Fibroblast of skin of right biceps (primary cell): ENCODE measurements around the gene WWC2.
A peak's percentile ranks its signal among the peaks of the same experiment; 100 is the strongest.

ENCODE experiments used
- DNase-seq: peaks from one replicate; pipeline ENCODE4 v3.0.0-alpha.2; 2013

Gene WWC2

DNA sequence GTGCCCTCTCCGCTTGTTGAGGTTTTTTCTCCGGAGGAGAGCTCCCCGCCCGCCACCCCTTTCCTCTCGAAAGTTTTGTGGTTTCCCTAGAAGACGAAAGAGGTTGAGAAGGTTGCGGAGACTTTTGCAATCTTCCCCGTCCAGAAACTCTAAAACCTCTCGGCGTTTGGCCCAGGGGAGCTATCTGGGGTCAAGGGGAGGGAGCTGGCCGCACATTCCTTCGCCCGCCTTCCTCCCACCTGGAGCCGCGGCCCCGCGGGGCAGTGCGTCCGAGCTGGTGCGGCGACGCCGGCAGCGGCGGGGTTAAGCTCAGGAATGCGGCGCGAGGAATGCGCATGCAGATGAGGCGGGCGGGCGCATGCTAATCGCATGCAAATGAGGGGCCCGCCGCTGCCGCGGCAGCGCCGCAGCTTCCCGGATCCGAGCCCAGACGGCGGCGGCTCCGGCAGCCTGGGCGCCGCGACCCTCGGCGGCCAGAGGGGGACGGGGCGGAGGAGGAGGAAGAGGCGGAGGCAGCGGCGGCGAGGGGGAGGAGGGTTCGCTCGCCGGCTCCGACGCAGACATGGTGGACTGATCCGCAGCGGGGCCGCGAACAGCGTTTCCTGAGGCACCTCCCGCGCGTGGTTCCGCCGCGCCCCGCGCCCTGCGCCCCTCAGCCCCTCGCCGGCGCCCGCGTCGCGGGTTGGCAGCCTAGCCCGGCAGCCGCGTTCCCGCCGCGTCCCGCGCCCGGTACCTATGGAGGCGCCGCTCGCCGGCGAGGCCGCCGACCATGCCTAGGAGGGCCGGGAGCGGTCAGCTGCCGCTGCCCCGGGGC lies at the start of gene WWC2:
Gene WWC2, plus strand, starts transcription at position 535 of the 814 bp plus-strand sequence. Its CDS starts 235 bp downstream, at position 770.
- DNase-seq = peak; percentile 96

DNA sequence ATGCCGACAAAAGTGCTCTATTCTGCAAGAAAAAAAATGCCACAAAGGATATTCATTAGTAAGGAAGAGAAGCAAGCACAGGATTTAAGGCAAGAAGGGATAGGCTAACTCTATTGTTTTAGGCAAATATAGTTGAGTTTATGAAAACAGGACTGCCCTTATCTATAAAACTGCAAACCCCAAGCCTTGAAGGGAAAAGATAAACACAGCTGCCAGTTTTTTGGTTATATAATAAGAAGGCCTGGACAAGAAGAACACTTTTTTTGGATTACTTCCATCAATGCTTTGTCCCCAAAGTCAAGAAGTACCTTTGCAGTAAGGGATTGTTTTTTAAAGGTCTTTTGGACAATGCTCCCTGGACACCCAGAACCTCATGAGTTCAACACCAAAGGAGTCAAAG lies 45.4 kb upstream of the WWC2 start:
- no peak for DNase-seq

DNA sequence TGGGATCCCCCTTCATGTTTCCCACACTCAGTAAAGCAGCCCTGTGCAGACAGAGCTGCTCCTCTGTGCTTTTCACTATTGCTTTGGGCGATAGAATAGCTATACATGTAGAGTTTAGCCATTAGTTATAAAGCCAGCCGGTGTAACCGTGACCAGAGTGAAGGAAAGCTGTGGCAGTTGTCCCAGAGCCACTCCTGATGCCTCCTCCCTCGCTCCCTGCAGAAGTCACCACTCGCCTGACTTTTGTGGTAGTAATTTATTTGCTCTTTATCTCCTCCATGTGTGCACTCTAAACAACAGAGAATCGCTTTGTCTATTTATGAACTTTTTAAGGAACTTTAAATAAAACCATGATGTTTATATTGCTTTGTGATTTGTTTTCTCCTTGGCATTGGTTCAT lies 41.8 kb upstream of the WWC2 start:
- DNase-seq = no peak

DNA sequence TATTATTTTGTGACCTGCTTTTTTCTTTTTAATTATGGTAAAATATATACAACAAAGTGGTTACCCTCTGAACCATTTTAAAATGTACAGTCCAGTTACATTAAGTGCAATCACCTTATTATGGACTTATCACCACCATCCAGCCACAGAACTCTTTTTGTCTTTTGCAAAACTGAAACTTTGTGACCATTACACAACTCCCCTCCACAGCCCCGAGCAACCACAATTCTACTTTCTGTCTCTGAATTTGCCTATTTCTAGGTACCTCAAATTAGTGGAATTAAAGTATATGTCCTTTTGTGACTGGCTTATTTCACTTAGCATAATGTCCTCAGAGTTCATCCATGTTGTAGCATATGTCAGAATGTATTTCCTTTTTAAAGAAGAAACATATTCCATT lies 39.3 kb upstream of the WWC2 start:
- no peak for DNase-seq

DNA sequence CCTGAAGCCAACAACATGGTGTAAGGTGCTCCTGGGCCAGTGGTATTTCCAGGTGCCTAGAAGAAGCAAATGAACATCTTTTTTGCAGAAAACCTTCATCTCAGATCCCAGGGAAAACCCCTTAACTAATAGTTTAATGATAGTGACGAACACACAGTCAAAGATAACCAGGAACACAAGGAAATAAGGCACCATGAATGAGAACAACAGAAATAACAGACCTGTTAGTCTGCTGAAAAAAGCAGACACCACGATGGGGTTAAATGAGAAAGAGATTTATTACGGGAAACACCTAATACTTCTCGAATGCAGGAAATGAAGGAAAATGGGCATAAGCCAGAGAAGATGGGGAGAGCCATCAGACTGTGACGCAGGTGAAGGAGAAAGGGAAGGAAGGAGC lies 30.6 kb upstream of the WWC2 start:
- DNase-seq = no peak

DNA sequence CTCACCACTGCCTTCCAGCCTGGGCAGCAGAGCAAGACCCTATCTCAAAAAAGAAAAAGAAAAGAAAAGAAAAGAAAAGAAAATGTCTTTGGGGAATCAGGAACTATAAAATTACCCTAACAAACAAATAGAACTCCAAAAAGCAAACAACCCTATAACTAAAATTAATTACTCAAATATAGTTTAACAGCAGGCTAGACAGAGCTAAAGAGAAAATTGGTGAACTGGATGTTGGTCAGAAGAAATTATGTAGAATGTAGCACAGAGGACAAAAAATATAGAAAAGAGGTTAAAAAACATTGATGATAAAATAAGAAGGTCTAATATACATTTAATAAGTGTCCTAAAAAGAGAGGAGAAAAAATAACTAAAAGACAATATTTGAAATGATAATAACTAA lies 27.8 kb upstream of the WWC2 start:
- DNase-seq = no peak

DNA sequence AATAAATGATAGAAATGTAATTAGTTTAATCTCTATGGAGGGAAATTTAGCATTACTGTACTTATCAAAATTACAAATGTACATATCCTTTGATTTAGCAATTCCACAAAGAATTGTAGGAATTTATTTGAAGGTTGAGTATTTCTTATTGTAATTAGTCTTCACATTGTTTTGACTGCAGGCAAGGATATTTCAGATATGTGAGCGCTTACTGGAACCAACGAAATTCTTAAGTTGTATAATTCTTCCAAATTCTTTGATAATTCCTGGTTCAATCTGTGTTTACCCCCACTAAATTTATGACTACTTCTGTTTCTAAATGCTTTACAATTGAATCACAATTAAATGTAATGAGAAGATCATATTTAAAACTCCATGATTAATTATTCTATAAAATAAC lies 26.9 kb upstream of the WWC2 start:
- DNase-seq = peak; percentile 52

DNA sequence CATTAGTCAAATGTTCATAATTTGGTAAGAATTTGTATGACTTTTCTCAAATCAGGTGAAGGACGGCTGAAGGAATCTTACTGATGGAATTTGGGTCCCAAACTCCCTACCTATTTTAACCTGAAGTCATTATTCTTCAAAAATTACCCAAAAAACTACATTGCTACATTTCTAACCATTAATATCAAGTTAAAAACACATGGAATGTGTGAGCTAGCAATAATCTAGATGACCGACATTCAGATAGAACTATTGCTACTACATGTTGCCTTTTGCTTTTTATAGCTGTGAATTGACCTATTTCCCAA lies 25.3 kb upstream of the WWC2 start:
- no peak for DNase-seq

DNA sequence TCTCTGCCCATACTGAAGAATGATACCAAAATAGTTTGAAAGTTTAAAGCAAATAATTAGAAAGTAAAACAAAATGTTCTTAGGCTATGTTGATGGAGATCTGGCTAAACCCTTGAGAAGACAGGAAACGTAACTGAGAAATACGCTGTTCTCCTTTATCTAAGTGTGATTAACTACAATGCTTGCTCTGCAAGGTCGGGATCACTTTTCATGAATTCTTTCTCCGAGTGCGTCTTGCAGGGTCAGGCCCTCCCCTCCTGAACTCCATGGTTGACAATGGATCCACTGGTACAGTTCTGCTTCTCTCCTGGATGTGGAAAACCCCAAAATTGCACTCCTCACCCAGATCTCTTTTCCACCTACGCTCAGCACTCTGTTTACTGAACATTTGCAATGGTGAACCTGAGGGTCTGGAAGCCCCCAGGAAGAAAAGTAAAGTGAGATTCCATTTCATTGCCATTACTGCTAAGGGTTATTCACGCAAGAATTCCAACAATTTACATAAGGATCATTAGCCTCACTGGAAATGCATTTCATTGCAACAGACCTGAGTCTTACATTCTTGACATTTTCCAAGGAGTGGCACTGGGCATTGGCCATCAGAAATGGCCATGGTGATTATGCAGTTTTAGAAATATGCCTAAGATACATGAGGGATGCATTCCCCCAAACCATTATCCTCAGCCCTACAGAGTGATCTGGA lies 24.6 kb upstream of the WWC2 start:
- DNase-seq = peak; percentile 70

DNA sequence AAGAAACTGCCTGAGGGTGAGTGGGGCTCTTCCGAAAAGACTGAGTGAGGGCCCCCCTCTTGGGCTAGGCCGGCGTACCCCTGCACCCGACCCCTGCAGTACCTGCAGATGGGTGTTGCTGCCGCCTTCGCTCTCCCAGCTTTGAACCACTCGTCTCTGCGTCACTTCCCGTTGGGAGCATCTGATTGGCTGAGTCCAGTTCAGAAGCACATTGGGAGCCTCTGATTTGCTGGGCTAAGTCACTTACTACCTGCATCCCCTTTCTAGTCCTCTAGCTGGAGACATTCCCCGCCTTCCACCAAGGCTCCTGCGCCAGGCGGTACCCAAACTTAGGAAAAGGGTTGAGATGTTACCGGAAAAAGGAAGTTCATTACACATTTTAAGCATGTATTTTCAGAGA lies 20.4 kb upstream of the WWC2 start:
- no peak for DNase-seq

DNA sequence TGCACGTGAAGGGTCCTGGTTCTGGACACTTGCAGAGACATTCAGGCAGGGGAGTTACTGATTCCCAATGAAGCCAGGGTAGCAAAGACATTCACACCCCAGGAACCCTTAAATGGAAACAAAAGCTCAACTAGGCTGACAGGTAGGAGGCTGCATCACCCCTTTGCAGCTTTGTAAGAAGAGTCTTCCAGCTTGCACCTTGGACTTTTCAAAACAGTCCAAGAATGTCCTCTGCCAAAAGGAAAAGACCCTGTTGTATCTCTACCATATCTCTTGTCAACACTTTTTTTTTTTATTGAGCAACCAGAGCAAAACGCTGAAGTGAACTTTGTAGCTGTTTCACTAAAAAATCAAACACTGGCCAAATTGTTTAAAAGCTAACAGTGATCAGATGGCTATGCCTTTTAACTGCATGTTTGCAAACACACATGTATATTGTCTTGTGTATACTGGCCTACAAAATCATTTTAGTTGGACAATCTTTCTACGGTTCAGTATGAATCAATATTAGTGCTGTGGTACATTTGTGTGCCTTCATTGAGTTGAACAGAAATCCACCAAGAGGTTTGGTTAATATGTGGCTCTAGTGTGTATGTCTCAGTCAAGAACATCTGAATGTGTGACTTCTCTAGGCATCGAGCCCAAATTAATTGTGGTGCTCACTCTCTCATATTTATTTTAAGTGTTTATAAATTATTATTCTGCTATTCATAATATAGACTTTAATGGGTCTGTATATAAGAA lies 18.5 kb upstream of the WWC2 start:
- DNase-seq = no peak

DNA sequence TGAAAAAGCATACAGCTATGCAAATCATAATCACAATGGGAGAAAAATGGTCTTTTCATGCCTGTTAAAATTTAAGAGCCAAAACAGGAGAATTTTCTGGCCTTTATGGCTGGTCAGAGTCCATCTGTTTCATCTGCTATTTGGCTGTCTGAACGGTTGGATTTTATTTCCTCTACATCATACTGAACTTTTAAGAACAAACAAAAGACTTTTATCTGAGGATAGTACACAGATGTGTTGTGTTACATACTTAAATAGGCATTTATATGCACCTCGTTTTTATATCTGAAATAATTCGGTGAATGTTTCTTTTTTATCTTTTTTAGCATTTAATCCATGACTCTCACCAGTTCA lies 18.0 kb upstream of the WWC2 start:
- no peak for DNase-seq

DNA sequence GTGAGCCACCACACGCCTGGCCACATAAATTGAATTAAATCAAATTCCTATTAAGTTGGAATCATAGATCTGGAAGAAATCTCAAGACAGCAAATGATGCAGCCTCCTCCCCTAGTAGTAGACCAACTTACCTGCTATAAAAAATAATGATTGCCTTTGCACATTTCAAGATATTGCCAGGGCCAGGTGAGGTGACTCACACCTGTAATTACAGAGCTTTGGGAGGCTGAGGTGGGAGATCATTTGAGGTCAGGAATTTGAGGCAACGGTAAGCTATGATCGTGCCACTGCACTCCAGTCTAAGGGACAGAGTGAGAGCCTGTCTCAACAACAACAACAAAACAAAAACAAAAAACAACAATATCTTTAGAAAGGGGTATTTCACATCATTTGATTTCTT lies 17.0 kb upstream of the WWC2 start:
- no peak for DNase-seq

DNA sequence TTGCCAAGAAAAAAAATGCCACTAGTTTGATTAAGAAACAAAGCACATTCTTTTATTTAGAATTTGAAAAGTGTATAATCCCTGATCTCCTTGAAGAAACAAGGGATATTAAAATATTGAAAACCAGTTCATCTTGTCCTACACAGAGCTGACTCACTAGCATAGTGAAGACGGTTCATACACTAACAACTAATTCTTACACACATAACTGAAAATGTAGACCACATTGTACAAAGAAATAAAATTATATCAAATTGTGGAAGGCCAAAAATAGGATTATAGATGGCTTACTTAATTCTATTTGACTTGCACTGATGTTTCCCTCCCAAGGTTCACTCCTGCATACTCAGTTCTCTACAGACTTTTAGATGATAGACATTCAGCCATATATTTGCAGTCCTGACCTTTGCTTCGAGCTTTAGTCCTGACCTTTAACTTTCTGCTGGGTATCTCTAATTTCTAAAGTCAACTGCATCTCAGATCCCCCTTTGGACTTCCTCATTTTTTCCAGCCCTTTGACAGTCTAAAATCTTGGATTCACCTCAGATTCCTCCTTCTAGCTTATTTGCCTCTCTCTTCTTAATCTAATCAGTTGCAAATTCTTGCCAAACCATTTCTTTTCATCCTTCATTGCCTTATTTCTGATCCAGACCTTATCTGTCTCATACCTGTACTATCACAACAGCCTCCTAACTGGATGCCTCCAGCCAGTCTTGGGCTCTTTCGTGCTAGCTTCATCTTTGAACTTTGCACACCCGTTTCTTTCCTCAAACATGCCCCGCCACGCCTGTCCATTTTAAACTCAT lies 4.5 kb upstream of the WWC2 start:
- DNase-seq = no peak

DNA sequence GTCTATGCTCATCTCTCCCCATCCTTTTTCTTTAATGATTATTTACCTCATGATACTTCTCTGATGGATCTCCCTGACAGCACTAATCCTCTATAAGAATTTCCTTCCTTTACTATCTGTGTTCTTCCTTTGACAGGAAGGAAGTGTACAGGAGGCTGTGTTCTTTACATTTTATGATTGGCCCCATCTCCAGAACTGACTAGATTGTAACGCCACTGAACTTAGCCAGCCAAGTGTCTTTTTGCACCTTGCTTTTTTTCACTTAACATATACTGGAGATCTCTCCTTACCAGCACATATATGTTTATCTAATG lies 3.9 kb upstream of the WWC2 start:
- no peak for DNase-seq

DNA sequence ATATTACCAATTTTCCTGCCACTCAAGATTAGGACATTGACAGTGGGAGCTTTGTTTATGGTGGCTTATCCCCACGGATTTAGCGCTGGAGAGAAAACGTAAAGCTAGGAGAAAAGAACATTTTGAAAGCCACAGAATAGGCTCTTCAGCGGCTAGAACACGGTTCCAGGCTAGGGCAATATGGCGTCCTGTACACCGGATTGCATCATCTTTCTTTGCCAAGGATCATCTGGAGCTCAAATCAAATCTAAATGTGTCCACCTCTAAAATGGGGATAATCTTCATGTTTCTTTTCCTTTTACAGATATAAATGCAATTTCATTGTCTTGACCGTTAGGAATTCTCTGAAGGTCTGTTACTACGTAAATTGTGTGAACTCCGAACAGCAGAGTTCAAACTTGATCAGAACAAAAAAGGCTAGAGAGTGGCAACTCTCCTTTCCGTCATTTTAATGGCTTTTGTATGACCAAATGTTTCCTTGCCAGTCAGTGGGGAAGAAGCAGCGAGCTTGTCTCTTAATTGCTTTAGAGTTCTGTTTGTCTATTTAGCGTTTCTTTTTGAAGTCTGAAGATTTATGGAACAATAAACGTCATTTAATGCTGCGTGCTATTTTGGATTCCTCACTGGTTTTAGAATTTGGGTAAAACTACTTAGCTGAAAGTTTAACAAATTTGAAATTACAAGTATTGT lies 2.6 kb upstream of the WWC2 start:
- DNase-seq = no peak

DNA sequence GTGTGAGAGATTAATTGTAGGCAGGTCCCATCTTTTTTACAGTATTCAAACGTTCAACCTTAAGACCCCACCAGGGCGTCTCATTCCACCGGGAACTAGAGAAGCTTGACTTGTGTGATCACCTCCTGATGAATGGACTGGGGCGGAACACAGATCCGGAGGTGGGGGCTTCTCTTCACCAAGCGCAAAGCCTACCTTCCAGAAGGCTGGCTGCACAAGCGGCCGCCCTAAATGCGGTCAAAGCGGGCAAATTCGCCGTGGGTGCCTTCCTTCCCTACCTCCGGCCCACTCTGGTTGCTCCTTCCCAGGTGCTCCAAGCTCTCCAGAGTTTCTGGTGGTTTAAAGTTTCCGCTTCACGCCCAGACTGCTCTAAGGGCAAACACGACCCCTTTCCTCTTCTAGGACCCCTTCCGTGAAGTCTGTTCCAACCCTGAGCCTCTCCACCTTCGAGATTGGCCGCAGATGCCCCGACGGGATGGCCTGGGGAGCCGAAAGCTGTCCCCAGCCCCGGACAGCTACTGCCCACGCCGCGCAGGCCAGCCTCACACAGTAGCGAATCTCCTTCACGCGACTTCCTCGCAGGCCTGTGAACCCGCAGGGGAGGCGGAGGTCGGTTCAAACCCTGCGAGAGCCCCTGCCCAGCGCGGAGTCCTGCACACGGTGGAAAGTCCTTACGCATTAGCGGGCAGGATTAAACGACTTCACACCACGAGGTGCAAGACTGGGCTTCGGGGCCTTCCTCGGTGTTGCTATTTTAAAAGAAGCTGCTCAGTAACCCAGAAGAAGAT lies 1.6 kb upstream of the WWC2 start:
- no peak for DNase-seq

DNA sequence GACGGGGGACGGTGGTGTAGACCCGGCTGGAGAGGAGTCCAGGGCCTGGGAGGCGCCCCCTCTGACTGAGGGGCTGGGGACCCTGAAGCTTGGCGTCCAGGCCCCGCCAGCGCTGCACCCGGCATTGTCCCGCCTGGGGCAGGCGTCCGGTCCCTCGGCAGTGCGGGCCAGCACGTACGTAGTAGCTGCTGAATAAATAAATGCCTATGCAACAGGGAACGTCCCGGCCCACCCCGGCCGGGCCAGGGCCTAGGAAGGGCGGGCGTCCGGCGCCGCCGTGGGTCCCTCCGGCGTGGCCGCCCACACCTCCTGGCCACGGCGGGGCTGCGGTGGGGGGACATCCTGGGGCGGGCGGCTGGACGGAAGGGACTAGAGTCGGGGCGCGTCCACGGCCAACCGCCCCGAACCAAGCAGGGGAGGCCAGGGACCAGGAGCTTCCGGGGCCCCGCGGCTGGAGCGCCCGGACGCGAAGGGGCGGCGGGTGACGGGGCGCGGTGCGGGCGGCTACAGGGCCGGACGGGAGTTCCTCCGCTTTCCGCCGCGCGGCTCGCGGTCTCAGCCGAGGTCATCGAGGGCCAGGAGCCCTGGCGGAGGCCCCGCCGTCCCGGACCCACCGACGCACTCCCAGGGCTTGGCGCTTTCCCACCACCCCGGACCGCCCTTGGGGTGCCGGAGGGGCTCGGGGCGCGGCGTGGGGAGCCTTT lies 886 bp upstream of the WWC2 start:
- peak; percentile 60 for DNase-seq

DNA sequence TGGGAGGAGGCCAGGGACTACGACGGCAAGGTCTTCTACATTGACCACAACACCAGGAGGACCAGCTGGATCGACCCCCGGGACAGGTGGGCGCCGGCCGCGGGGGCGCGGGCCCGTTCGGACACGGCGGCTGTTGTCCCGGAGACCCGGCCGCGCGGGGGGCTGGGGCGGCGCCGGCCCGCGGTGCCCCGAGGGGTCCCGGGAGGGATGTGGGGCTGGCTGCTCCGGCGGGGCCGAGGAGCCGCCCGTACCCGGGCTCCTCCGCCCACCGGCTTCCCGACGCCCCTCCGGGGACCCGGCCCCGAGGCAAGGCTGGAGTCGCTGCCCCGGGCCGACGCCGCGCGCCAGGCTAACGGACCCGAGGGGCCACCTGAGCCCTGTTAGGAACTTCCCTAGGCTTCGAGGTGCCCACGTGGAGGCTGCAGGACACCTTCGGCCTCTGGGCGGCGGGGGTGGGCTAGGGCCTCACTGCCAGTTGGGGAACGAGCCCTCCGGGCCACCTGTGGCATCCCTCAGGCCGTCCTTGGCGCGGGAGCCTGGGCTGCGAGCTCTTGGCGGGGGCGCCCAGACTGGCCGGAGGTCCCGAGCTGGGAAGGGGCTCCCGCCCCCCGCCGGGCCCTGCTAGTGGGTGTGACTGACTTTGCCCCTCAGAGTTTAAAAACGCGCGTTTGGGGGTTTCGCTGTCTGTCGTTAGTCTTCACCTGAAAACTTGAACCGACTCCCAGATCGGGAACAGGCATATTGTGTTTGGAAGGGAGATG lies 660 bp downstream of the WWC2 start:
- DNase-seq = no peak

DNA sequence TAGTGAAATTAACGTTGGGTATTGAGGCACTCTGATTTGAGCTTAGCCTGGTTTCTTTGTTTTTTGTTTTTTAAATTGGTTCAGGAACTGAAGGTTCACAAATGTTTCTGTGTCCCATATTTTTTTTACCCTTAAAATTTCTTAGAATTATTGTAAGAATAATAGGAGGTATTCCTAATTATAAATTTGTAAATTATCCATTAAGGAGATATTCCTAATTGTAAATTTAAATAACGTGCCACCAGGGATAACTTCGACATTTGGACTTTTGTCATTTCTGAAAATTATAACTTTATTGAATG lies 1.2 kb downstream of the WWC2 start:
- DNase-seq = no peak

DNA sequence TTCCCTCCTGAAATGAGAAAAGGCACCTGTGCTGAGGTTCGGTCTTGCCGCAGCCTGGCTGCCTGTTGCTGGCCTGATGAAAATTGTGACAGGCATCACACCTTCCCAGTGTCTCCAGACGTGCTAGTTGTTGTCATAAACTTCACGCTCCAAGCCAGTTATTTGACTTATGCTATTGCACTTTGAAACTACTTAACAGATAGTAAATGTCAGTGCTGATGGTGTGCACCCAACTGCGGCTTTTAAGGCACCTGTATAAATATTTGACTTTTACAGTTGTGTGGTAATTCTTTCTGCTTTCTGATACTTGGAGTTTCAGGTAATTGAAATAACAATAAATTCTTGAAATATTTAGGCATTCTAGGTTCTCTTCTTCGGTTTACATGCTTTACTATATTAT lies 1.8 kb downstream of the WWC2 start:
- no peak for DNase-seq
